ENCODE data around the gene NUP210L.
"Not testable (repeated sequence)": the region's sequence is repeated elsewhere in the genome, so short reads cannot be mapped to it uniquely, and the experiment has no call there.

DNA sequence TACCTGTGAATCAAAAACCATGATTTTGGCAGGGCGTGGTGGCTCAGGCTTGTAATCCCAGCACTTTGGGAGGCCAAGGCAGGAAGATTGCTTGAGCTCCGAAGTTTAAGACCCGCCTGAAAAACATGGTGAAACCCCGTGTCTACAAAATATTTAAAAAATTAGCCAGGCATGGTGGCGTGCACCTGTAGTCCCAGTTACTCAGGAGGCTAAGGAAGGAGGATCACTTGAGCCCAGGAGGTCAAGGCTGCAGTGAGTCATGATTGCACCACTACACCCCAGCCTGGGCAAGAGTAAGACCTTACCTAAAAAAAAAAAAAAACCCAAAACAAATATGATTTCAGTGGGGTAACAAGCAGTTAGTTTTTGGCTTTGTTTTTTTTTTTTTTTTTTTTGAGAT lies 54.7 kb downstream of the NUP210L start:
- TF ChIP-seq, protein P1, sequence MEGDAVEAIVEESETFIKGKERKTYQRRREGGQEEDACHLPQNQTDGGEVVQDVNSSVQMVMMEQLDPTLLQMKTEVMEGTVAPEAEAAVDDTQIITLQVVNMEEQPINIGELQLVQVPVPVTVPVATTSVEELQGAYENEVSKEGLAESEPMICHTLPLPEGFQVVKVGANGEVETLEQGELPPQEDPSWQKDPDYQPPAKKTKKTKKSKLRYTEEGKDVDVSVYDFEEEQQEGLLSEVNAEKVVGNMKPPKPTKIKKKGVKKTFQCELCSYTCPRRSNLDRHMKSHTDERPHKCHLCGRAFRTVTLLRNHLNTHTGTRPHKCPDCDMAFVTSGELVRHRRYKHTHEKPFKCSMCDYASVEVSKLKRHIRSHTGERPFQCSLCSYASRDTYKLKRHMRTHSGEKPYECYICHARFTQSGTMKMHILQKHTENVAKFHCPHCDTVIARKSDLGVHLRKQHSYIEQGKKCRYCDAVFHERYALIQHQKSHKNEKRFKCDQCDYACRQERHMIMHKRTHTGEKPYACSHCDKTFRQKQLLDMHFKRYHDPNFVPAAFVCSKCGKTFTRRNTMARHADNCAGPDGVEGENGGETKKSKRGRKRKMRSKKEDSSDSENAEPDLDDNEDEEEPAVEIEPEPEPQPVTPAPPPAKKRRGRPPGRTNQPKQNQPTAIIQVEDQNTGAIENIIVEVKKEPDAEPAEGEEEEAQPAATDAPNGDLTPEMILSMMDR (conservative IDR thresholded peaks at IDR 0.05) = not testable (repeated sequence)
- TF ChIP-seq ZFX (IDR thresholded peaks at IDR 0.05) = not testable (repeated sequence)

All from C4-2B (cell line).